IMR-90 (cell line): Measurements from ENCODE around the gene NDUFA6.

ENCODE experiments used
- CEBPB ChIP-seq: IDR thresholded peaks from 2 replicates; pipeline ENCODE4 v1.6.1; 2012; ENCODE audit warnings: low read depth, low read length, improper control_type of control experiment
- MAZ ChIP-seq: IDR thresholded peaks from 2 replicates; pipeline ENCODE4 v1.6.1; 2012; ENCODE audit warnings: low read depth, mild to moderate bottlenecking, low read length, improper control_type of control experiment, moderate library complexity, borderline replicate concordance
- MXI1 ChIP-seq: IDR thresholded peaks from 2 replicates; pipeline ENCODE4 v1.6.1; 2012; ENCODE audit warnings: low read depth, mild to moderate bottlenecking, low read length, moderate library complexity, borderline replicate concordance
- NFE2L2 ChIP-seq: fragments of 150-350 bp; IDR thresholded peaks from 2 replicates; pipeline ENCODE4 v1.6.1; 2016; ENCODE audit warnings: low read depth, mild to moderate bottlenecking, low read length
- POLR2A ChIP-seq: IDR thresholded peaks from 2 replicates; pipeline ENCODE4 v1.6.1; 2012; ENCODE audit warnings: mild to moderate bottlenecking, low read depth, low read length
- RAD21 ChIP-seq: IDR thresholded peaks from 2 replicates; pipeline ENCODE4 v1.6.1; 2012; ENCODE audit warnings: low read length, improper control_type of control experiment
- RCOR1 ChIP-seq: IDR thresholded peaks from 2 replicates; pipeline ENCODE4 v1.6.1; 2012; ENCODE audit warnings: mild to moderate bottlenecking, low read length, improper control_type of control experiment; ENCODE audit not compliant: insufficient replicate concordance
- RFX5 ChIP-seq: IDR thresholded peaks from 2 replicates; pipeline ENCODE4 v1.8.0; 2012; ENCODE audit warnings: low read depth, mild to moderate bottlenecking, low read length, moderate library complexity
- SMC3 ChIP-seq: fragments of 150-350 bp; IDR thresholded peaks from 2 replicates; pipeline ENCODE4 v1.6.1; 2016; ENCODE audit warnings: low read depth, mild to moderate bottlenecking, antibody characterized with exemption, low read length, moderate library complexity
- USF2 ChIP-seq: fragments of 150-350 bp; IDR thresholded peaks from 2 replicates; pipeline ENCODE4 v1.6.1; 2017; ENCODE audit warnings: mild to moderate bottlenecking, antibody characterized with exemption, low read length, low read depth
- TF ChIP-seq, protein P1 (sequence below): conservative IDR thresholded peaks from 2 replicates; pipeline ENCODE4 v1.5.1; 2012; ENCODE audit warnings: mild to moderate bottlenecking, low read depth, low read length, improper control_type of control experiment
- TF ChIP-seq, protein P2 (sequence below): fragments of 150-350 bp; IDR thresholded peaks from 2 replicates; pipeline ENCODE4 v1.6.1; 2016; ENCODE audit warnings: low read depth, mild to moderate bottlenecking, low read length, moderate library complexity, borderline replicate concordance

DNA sequence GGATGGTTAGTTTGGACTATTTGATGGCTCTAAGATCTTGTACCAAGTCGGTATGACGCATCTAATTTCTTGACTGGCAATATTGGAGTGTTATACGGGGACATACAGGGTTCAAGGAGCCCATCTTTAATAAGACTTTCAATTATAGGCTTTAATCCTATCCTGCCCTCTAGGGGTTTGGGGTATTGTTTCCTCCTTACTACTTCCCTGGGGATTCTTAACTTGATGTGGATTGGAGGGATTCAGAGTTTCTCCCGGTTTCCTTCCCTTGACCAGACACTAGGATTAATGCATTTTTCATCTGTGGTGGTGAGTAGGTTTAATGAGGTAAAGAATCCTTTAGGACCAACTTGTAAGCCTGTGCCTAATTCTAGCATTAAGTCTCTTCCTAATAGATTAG lies 21.2 kb upstream of the NDUFA6 start:
- TF ChIP-seq RFX5 (no peak), RAD21 (no peak), POLR2A (no peak), RCOR1 (no peak), CEBPB (no peak), NFE2L2 (no peak), SMC3 (no peak), MXI1 (no peak), MAZ (no peak), USF2 (no peak)
- TF ChIP-seq, protein P1, sequence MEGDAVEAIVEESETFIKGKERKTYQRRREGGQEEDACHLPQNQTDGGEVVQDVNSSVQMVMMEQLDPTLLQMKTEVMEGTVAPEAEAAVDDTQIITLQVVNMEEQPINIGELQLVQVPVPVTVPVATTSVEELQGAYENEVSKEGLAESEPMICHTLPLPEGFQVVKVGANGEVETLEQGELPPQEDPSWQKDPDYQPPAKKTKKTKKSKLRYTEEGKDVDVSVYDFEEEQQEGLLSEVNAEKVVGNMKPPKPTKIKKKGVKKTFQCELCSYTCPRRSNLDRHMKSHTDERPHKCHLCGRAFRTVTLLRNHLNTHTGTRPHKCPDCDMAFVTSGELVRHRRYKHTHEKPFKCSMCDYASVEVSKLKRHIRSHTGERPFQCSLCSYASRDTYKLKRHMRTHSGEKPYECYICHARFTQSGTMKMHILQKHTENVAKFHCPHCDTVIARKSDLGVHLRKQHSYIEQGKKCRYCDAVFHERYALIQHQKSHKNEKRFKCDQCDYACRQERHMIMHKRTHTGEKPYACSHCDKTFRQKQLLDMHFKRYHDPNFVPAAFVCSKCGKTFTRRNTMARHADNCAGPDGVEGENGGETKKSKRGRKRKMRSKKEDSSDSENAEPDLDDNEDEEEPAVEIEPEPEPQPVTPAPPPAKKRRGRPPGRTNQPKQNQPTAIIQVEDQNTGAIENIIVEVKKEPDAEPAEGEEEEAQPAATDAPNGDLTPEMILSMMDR = no peak
- TF ChIP-seq, protein P2, sequence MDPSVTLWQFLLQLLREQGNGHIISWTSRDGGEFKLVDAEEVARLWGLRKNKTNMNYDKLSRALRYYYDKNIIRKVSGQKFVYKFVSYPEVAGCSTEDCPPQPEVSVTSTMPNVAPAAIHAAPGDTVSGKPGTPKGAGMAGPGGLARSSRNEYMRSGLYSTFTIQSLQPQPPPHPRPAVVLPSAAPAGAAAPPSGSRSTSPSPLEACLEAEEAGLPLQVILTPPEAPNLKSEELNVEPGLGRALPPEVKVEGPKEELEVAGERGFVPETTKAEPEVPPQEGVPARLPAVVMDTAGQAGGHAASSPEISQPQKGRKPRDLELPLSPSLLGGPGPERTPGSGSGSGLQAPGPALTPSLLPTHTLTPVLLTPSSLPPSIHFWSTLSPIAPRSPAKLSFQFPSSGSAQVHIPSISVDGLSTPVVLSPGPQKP = no peak
